H1 (cell line): ENCODE data around the gene PMEPA1. TPM values are rescaled to one million over a fixed set of nuclear protein-coding genes. Genes with fewer than 3 reads are reported as not detected.

ENCODE experiments used
- CTCF ChIA-PET: fragments of 300-600 bp; sonication (Branson Sonifier 250); formaldehyde crosslinking; loops from one replicate; lab custom pipeline; 2021; ENCODE audit not compliant: partially characterized antibody; lab: Charles Lee
- POLR2A ChIA-PET: fragments of 300-600 bp; sonication (Branson Sonifier 250); formaldehyde crosslinking; loops from one replicate; lab custom pipeline; 2021; ENCODE audit warnings: inconsistent platforms; ENCODE audit not compliant: partially characterized antibody; lab: Charles Lee
- DNase-seq, 2 experiments: peaks; one replicate each; pipeline versions ENCODE4 v3.0.0 to v3.0.0-alpha.2; 2010 to 2022; ENCODE audit warnings: low spot score in 2 of 2, low read depth in 1 of 2, mixed read lengths in 1 of 2
- FAIRE-seq: peaks from 2 replicates; lab custom pipeline; 2011; peaks lifted over from hg19 to GRCh38; lab: Jason Lieb, UNC
- H2AFZ ChIP-seq: 2 replicates; pipeline ENCODE4 v1.8.1; 2012; ENCODE audit warnings: low read length, inconsistent platforms
- H2AK5ac ChIP-seq: 2 replicates; pipeline ENCODE4 v1.6.1; 2013; ENCODE audit warnings: low read depth, low read length
- H2BK120ac ChIP-seq: replicated peaks from 2 replicates; pipeline ENCODE3; 2013; ENCODE audit warnings: low read depth, low read length, inconsistent platforms
- H2BK12ac ChIP-seq: 2 replicates; pipeline ENCODE4 v1.6.1; 2013; ENCODE audit warnings: low read depth, low read length
- H2BK15ac ChIP-seq: 2 replicates; pipeline ENCODE4 v1.6.1; 2013; ENCODE audit warnings: low read length
- H2BK20ac ChIP-seq: 2 replicates; pipeline ENCODE4 v1.6.1; 2013; ENCODE audit warnings: low read length
- H2BK5ac ChIP-seq: 2 replicates; pipeline ENCODE4 v1.6.1; 2013; ENCODE audit warnings: low read depth, low read length
- H3K14ac ChIP-seq: 2 replicates; pipeline ENCODE4 v1.6.1; 2013; ENCODE audit warnings: inconsistent platforms; ENCODE audit not compliant: insufficient read length
- H3K18ac ChIP-seq: 2 replicates; pipeline ENCODE4 v1.6.1; 2013; ENCODE audit warnings: low read length; ENCODE audit errors: extremely low read depth
- H3K23ac ChIP-seq: 2 replicates; pipeline ENCODE4 v1.6.1; 2013; ENCODE audit warnings: inconsistent platforms; ENCODE audit not compliant: insufficient read length
- H3K23me2 ChIP-seq: 2 replicates; pipeline ENCODE4 v1.6.1; 2013; ENCODE audit warnings: low read depth, low read length
- H3K27ac ChIP-seq: 2 replicates; pipeline ENCODE4 v1.6.1; 2011; ENCODE audit warnings: low read depth, low read length, inconsistent platforms
- H3K27me3 ChIP-seq, 4 experiments: replicated peaks in 1 of 4; 1 replicate in 1 of 4; 2 replicates in 3 of 4; pipeline versions ENCODE4 v1.6.1 to v1.8.1; 2011 to 2013; ENCODE audit warnings: low read length in 3 of 4, mild to moderate bottlenecking in 3 of 4, inconsistent platforms in 2 of 4, mixed read lengths in 2 of 4, moderate library complexity in 1 of 4; ENCODE audit not compliant: control insufficient read depth in 3 of 4, insufficient read depth in 3 of 4; ENCODE audit errors: extremely low read depth in 1 of 4
- H3K36me3 ChIP-seq, 4 experiments: 2 replicates each; pipeline versions ENCODE4 v1.6.1 to v1.8.1; 2011 to 2013; ENCODE audit warnings: mild to moderate bottlenecking in 4 of 4, low read length in 3 of 4, moderate library complexity in 2 of 4, control low read depth in 1 of 4, inconsistent platforms in 1 of 4; ENCODE audit not compliant: insufficient read depth in 4 of 4, control insufficient read depth in 2 of 4
- H3K4ac ChIP-seq: replicated peaks from 2 replicates; pipeline ENCODE3; 2013; ENCODE audit warnings: low read length, low read depth, mixed read lengths, inconsistent platforms; ENCODE audit not compliant: insufficient read length
- H3K4me1 ChIP-seq, 4 experiments: replicated peaks in 1 of 4; 1 replicate in 1 of 4; 2 replicates in 3 of 4; pipeline versions ENCODE4 v1.6.1 to v1.8.1; 2011 to 2013; ENCODE audit warnings: low read length in 3 of 4, inconsistent platforms in 2 of 4, mixed read lengths in 1 of 4; ENCODE audit not compliant: insufficient read depth in 4 of 4, control insufficient read depth in 3 of 4
- H3K4me2 ChIP-seq, 2 experiments: 2 replicates each; pipeline versions ENCODE4 v1.6.1 to v1.8.1; 2011 to 2013; ENCODE audit warnings: low read depth in 2 of 2, low read length in 2 of 2, control low read depth in 1 of 2, inconsistent platforms in 1 of 2, mild to moderate bottlenecking in 1 of 2; ENCODE audit not compliant: insufficient read depth in 1 of 2
- H3K4me3 ChIP-seq, 4 experiments: fragments of 200-600, 300-600 bp in 1 of 4; sonication (generic), shearing (Covaris generic), sonication (Bioruptor Twin) in 1 of 4; 2 replicates each; pipeline versions ENCODE4 v1.5.1 to v1.8.1; 2011 to 2016; ENCODE audit warnings: low read length in 4 of 4, low read depth in 3 of 4, control low read depth in 2 of 4, inconsistent platforms in 2 of 4, mild to moderate bottlenecking in 2 of 4, mixed read lengths in 1 of 4, moderate library complexity in 1 of 4; ENCODE audit not compliant: insufficient read depth in 2 of 4; ENCODE audit errors: extremely low read depth in 1 of 4
- H3K56ac ChIP-seq: replicated peaks from 2 replicates; pipeline ENCODE3; 2013; ENCODE audit warnings: low read depth, mild to moderate bottlenecking, mixed read lengths, low read length, inconsistent platforms; ENCODE audit not compliant: insufficient read length
- H3K79me1 ChIP-seq: 2 replicates; pipeline ENCODE4 v1.6.1; 2013; ENCODE audit warnings: low read depth, low read length, control low read depth
- H3K79me2 ChIP-seq, 2 experiments: 2 replicates each; pipeline versions ENCODE4 v1.6.1 to v1.8.1; 2012 to 2013; ENCODE audit warnings: low read length in 2 of 2, mild to moderate bottlenecking in 2 of 2, inconsistent platforms in 1 of 2; ENCODE audit not compliant: insufficient read depth in 2 of 2, control insufficient read depth in 1 of 2
- H3K9ac ChIP-seq, 4 experiments: replicated peaks in 1 of 4; 1 replicate in 1 of 4; 2 replicates in 3 of 4; pipeline versions ENCODE4 v1.6.1 to v1.8.1; 2011 to 2013; ENCODE audit warnings: low read depth in 3 of 4, low read length in 3 of 4, control low read depth in 2 of 4, mild to moderate bottlenecking in 2 of 4, moderate library complexity in 2 of 4, inconsistent platforms in 1 of 4; ENCODE audit errors: extremely low read depth in 1 of 4
- H3K9me3 ChIP-seq, 2 experiments: 2 replicates each; pipeline versions ENCODE4 v1.6.1 to v1.8.1; 2012 to 2013; ENCODE audit warnings: mild to moderate bottlenecking in 2 of 2, moderate library complexity in 2 of 2, control low read depth in 1 of 2, inconsistent platforms in 1 of 2, low read depth in 1 of 2, low read length in 1 of 2, mixed read lengths in 1 of 2; ENCODE audit not compliant: insufficient read depth in 2 of 2
- H4K20me1 ChIP-seq, 2 experiments: replicated peaks in 1 of 2; 2 replicates each; pipeline versions ENCODE3 to v1.8.1; 2011 to 2013; ENCODE audit warnings: inconsistent platforms in 2 of 2, low read length in 2 of 2, mild to moderate bottlenecking in 1 of 2; ENCODE audit not compliant: insufficient read depth in 2 of 2, control insufficient read depth in 1 of 2
- H4K5ac ChIP-seq: 2 replicates; pipeline ENCODE4 v1.6.1; 2013; ENCODE audit warnings: low read length, low read depth, mixed read lengths, inconsistent platforms; ENCODE audit not compliant: insufficient read length
- H4K8ac ChIP-seq: 2 replicates; pipeline ENCODE4 v1.8.0; 2013; ENCODE audit warnings: mild to moderate bottlenecking, moderate library complexity, low read length, inconsistent platforms; ENCODE audit not compliant: insufficient read depth; ENCODE audit errors: extremely low read depth
- H4K91ac ChIP-seq: replicated peaks from 2 replicates; pipeline ENCODE3; 2013; ENCODE audit warnings: low read length, mixed read lengths, inconsistent platforms; ENCODE audit not compliant: insufficient read length
- HDAC2 ChIP-seq, 2 experiments: fragments of 300-600 bp in 1 of 2; sonication (generic) in 1 of 2; IDR thresholded peaks; 2 replicates each; pipeline ENCODE4 v1.6.1; 2011 to 2012; ENCODE audit warnings: low read depth in 2 of 2, low read length in 2 of 2, mild to moderate bottlenecking in 2 of 2, moderate library complexity in 2 of 2, borderline replicate concordance in 1 of 2, inconsistent platforms in 1 of 2
- KDM4A ChIP-seq: IDR thresholded peaks from one replicate; pipeline ENCODE4 v1.7.1; 2012; ENCODE audit warnings: low read depth, mild to moderate bottlenecking, moderate library complexity, low read length, inconsistent platforms; ENCODE audit not compliant: severe bottlenecking
- KDM5A ChIP-seq: fragments of 200-600 bp; IDR thresholded peaks from 2 replicates; pipeline ENCODE4 v1.7.1; 2012; ENCODE audit warnings: mild to moderate bottlenecking, low read length, inconsistent platforms, mixed read lengths
- RBBP5 ChIP-seq: IDR thresholded peaks from 2 replicates; pipeline ENCODE4 v1.7.1; 2012; ENCODE audit warnings: low read depth, mild to moderate bottlenecking, inconsistent platforms, low read length, moderate library complexity, borderline replicate concordance
- SAP30 ChIP-seq: fragments of 300-600 bp; sonication (generic); IDR thresholded peaks from 2 replicates; pipeline ENCODE4 v1.7.1; 2012; ENCODE audit warnings: low read length, moderate library complexity, mild to moderate bottlenecking, inconsistent platforms; ENCODE audit not compliant: insufficient read depth, insufficient replicate concordance
- SIN3A ChIP-seq, 2 experiments: IDR thresholded peaks in 1 of 2; conservative IDR thresholded peaks in 1 of 2; 2 replicates each; pipeline ENCODE4 v1.6.1; 2011 to 2012; ENCODE audit warnings: low read length in 2 of 2, improper control_type of control experiment in 1 of 2, low read depth in 1 of 2, mild to moderate bottlenecking in 1 of 2
- SP4 ChIP-seq: IDR thresholded peaks from 2 replicates; pipeline ENCODE4 v1.6.1; 2012; ENCODE audit warnings: low read length, inconsistent platforms
- TAF1 ChIP-seq: IDR thresholded peaks from 2 replicates; pipeline ENCODE4 v1.6.1; 2011; ENCODE audit warnings: mild to moderate bottlenecking, low read depth, low read length
- TAF7 ChIP-seq: optimal IDR thresholded peaks from 2 replicates; pipeline ENCODE3; 2011; ENCODE audit warnings: low read depth, mild to moderate bottlenecking, inconsistent platforms, low read length, moderate library complexity, borderline replicate concordance
- TCF12 ChIP-seq: IDR thresholded peaks from 2 replicates; pipeline ENCODE4 v1.6.1; 2011; ENCODE audit warnings: low read depth, mild to moderate bottlenecking, low read length
- YY1 ChIP-seq: IDR thresholded peaks from 2 replicates; pipeline ENCODE4 v1.6.1; 2011; ENCODE audit warnings: low read depth, mild to moderate bottlenecking, low read length
- ZNF274 ChIP-seq: IDR thresholded peaks from 2 replicates; pipeline ENCODE4 v1.7.0; 2012; ENCODE audit warnings: low read length, borderline replicate concordance; ENCODE audit errors: extremely low read depth
- WGBS, 2 experiments: shearing (Covaris generic) in 1 of 2; methylation state at CpG; one replicate each; pipeline versions ENCODE4 v1.1.6 to v1.1.7; 2013 to 2015; ENCODE audit warnings: low lambda C conversion rate in 2 of 2, mixed read lengths in 2 of 2, inconsistent platforms in 1 of 2, low coverage in 1 of 2, missing lambda C conversion rate in 1 of 2; ENCODE audit not compliant: insufficient replicate concordance in 2 of 2, insufficient coverage in 1 of 2, insufficient read length in 1 of 2; ENCODE audit errors: extremely low coverage in 1 of 2, missing lambda C conversion rate in 1 of 2; 5-methylcytosine and 5-hydroxymethylcytosine counted together
- polyA plus RNA-seq, 7 experiments: library from polyadenylated mRNA; depleted of rRNA in 3 of 7; stranded (reverse) in 5 of 7; unstranded in 2 of 7; fragments of >200 nt in 5 of 7; fragments of 200-250 nt in 2 of 7; gene quantifications; 1 replicate in 5 of 7; 2 replicates in 1 of 7; 4 replicates in 1 of 7; pipeline versions ENCODE4 v1.2.1 to v1.2.3, GENCODE V29; 2011 to 2013; ENCODE audit warnings: missing spikeins in 2 of 7, mixed read lengths in 2 of 7
- total RNA-seq: library from RNA; stranded (reverse); fragmentation: NEBNext Ultra II Directional; extraction: Animal tissue kit (Norgen Biotek cat#: 25700); gene quantifications from 2 replicates; pipeline ENCODE4 v1.2.1, GENCODE V29; 2021

The PMEPA1 gene
- total and polyA plus RNA-seq, 2 of the 8 experiments (the other 6 are each of a cell fraction or from before 2014, with no cell fraction given), result 12.7 to 20.5 TPM

DNA sequence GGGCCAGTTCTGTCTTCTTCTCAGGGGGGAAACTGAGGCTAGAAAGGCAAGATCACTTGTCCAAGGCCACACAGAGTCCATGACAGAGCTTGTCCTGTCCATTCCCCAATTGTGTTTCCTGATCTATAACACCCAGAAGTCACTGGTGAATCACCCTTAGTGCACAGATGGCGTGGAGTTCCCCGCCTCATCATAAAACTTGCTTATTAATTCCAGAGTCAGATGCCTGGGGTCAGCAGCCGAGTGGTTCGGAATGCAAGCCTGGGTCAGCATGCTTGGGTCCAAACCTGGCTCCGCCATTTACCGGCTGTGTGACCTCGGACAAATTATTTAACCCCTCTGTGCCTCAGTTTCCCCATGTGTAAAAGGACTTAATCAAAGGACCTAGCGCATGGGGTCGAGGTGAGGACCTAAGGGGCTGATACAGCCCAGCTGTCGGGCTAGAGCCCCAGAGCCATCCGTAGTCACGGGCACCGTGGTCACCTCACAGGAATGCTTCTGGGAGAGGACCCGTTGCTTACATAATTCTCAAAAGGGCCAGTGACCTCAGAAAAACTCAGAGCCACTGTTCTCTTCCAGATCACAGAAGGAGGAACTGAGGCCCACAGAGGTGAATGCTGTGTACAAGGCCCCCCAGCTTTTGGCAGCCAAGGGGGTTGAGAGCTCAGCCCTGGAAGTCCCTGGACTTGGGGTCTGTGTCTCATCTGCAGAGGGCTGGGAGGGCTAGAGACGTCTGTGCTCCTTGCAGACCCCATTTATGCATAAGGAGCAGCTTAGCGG is 88.2 kb downstream of the PMEPA1 start:
- H2BK20ac ChIP-seq, result no peak overlapping the region
- no peaks in the 10 kb centered on the region for H4K20me1 ChIP-seq
- no peak overlapping the region for H3K4me3 ChIP-seq
- H3K36me3 ChIP-seq, result no peaks in the 10 kb centered on the region
- H3K79me1 ChIP-seq, result no peaks in the 10 kb centered on the region
- CTCF ChIA-PET, result interaction anchor here (0.8 to 4.3 kb wide), 23 partner anchors 10 to 588 kb away, joined by 3 to 29 read pairs (median 5); no protein-coding TSS in a partner anchor
- H3K4me2 ChIP-seq, result no peak overlapping the region
- H2AFZ ChIP-seq, result no peak overlapping the region
- no peaks in the 10 kb centered on the region; a peak in 2 of 4 replicates for H3K9me3 ChIP-seq
- H3K4me1 ChIP-seq, result no peaks in the 10 kb centered on the region
- peak in 1 of 2 experiments; percentile 33 for DNase-seq
- H3K9ac ChIP-seq, result no peak overlapping the region
- no peak overlapping the region for H3K4ac ChIP-seq
- no peak overlapping the region for H4K91ac ChIP-seq
- no peak for FAIRE-seq
- H3K23me2 ChIP-seq, result no peaks in the 10 kb centered on the region
- H3K27me3 ChIP-seq, result no peaks in the 10 kb centered on the region
- WGBS, 2 experiments, result 91% methylated on average over 16 of the region's 16 CpGs; no CpG with 5 or more reads in 1 of the 2 experiments
- H3K56ac ChIP-seq, result no peak overlapping the region
- no peak overlapping the region for H4K8ac ChIP-seq
- H2BK120ac ChIP-seq, result no peak overlapping the region
- no peak overlapping the region for H3K27ac ChIP-seq
- H2AK5ac ChIP-seq, result no peak overlapping the region
- H3K18ac ChIP-seq, result no peak overlapping the region
- POLR2A ChIA-PET, result no interaction called here
- no peak overlapping the region for H2BK15ac ChIP-seq
- H4K5ac ChIP-seq, result no peak overlapping the region
- no peak overlapping the region for H2BK12ac ChIP-seq
- no peaks in the 10 kb centered on the region for H3K79me2 ChIP-seq
- H3K14ac ChIP-seq, result no peak overlapping the region
- no peak overlapping the region for H3K23ac ChIP-seq
- H2BK5ac ChIP-seq, result no peak overlapping the region
- no peak for TF ChIP-seq SIN3A (conservative IDR thresholded peaks at IDR 0.05 in 1 of 2, IDR thresholded peaks at IDR 0.05 in 1 of 2; ENCODE audit: low read depth in 1 of 2, low read length in 2 of 2)
- TF ChIP-seq SP4, result no peak
- TF ChIP-seq YY1, result no peak
- TF ChIP-seq TAF1, result no peak
- no peak for TF ChIP-seq KDM5A
- TF ChIP-seq TAF7, result no peak
- TF ChIP-seq TCF12, result no peak
- no peak for TF ChIP-seq ZNF274
- TF ChIP-seq SAP30, result no peak
- no peak for TF ChIP-seq HDAC2 (IDR thresholded peaks at IDR 0.05; ENCODE audit: borderline replicate concordance in 1 of 2, low read depth in 2 of 2, low read length in 2 of 2)
- TF ChIP-seq KDM4A, result no peak
- no peak for TF ChIP-seq RBBP5
